Measurements from ENCODE around the gene FOXP1. TPM values are rescaled to one million over a fixed set of nuclear protein-coding genes. Genes with fewer than 3 reads are reported as not detected.
A peak's percentile ranks its signal among the peaks of the same experiment; 100 is the strongest.

FOXP1 gene
- total RNA-seq, 1 donor from 2014 or later, result 33.2 TPM

DNA sequence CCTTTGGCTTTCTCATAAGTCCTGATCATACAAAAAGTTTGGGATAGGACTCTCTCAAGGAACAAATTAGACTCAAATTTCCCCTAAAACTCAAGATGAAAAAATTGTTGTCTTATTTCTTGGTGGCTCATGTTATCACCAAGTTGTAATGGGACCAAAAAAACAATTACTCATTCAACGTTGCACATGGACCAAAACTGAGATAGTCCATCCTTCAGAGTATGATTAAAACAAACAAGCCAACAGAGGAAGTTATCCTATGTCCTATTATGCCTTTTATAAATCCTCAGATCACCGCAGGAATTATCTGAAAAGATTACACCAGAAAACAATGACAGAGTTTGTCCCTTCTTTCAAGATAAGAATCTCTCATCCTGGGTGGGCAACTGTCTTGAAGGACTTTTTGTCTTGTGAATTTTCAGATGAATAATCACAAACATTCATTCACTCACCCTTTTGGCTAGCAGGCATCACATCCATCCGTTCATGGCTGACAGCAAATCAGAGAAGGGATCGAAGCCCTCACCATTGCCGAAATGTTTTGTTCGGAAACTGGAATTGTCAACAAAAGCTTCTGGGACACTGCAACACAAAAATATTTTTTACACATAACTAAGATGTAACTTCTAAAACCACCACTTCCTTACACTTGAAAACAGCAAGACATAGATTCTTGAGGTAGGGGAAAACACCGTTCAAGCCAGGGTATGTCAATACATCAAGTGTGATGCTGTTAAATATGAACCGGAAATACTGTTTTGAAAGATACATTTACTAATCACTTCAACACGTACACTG, 90.4 kb downstream of the FOXP1 start:
- H3K27me3 ChIP-seq (ENCODE audit: control insufficient read depth, insufficient read depth, low read length), result no peaks in the 10 kb centered on the region
- FAIRE-seq, result no peak

DNA sequence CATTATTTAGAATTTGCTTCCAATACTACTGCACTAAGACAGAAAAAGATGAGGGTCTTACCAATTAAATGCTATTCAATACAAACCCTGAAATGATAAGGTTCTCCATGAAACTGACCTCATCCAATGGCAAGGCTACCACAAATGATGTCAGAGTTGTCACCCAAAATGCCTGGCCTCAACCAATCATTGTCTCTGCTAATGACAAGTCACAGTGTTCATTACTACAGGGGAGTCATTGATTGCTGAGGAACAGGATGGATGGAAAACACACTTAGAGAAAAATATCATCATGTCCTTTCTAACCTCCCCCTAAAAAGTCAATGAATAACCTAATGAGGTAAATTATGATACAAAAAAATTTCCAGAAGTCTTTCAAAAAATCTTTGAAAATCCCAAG, 91.0 kb downstream of the FOXP1 start:
- no peak for FAIRE-seq
- H3K27me3 ChIP-seq (ENCODE audit: control insufficient read depth, insufficient read depth, low read length), result no peaks in the 10 kb centered on the region
- TF ChIP-seq, protein P1, sequence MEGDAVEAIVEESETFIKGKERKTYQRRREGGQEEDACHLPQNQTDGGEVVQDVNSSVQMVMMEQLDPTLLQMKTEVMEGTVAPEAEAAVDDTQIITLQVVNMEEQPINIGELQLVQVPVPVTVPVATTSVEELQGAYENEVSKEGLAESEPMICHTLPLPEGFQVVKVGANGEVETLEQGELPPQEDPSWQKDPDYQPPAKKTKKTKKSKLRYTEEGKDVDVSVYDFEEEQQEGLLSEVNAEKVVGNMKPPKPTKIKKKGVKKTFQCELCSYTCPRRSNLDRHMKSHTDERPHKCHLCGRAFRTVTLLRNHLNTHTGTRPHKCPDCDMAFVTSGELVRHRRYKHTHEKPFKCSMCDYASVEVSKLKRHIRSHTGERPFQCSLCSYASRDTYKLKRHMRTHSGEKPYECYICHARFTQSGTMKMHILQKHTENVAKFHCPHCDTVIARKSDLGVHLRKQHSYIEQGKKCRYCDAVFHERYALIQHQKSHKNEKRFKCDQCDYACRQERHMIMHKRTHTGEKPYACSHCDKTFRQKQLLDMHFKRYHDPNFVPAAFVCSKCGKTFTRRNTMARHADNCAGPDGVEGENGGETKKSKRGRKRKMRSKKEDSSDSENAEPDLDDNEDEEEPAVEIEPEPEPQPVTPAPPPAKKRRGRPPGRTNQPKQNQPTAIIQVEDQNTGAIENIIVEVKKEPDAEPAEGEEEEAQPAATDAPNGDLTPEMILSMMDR (IDR thresholded peaks at IDR 0.05; ENCODE audit: insufficient read depth, low read length, severe bottlenecking), result no peak
- no peaks in the 10 kb centered on the region for H3K36me3 ChIP-seq (ENCODE audit: control insufficient read depth, insufficient read depth, low read length)
- no peak overlapping the region for H3K4me3 ChIP-seq (ENCODE audit: low read depth, low read length)
- DNase-seq (ENCODE audit: low read depth), result no peak

More for the DNA sequence above, 90.4 kb downstream of the FOXP1 start:
- H3K4me3 ChIP-seq (ENCODE audit: low read depth, low read length), result no peak overlapping the region
- H3K36me3 ChIP-seq (ENCODE audit: control insufficient read depth, insufficient read depth, low read length), result no peaks in the 10 kb centered on the region
- TF ChIP-seq, protein P1 (IDR thresholded peaks at IDR 0.05; ENCODE audit: insufficient read depth, low read length, severe bottlenecking), result no peak
- no peak for DNase-seq (ENCODE audit: low read depth)

DNA sequence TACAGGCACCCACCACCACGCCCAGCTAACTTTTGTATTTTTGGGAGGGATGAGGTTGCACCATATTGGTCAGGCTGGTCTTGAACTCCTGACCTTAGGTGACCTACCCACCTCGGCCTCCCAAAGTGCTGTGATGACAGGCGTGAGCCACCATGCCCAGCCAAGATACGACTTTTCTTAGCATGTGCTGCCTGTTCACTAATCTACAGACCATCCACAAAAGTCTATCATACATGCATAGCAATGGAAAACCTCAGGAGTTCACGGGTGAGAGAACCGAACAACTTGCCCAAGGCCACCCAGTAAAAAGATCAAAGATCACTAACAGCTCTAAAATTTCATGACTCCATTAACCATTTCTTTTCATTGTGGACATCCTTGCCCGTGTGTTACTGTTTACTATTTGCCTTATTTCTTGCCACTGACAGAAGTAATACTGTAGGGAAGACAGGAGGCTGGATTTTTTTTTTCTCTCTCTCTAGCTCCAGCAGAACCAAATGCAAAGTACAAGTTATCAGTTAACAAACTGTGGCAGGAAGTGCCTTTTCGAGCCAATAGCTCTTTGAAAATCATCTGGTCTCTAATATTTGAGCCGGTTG, 92.3 kb downstream of the FOXP1 start:
- Histone ChIP-seq H3K27me3 (ENCODE audit: control insufficient read depth, insufficient read depth, low read length) (no peaks in the 10 kb centered on the region), H3K4me3 (ENCODE audit: low read depth, low read length) (no peak overlapping the region), H3K36me3 (ENCODE audit: control insufficient read depth, insufficient read depth, low read length) (no peaks in the 10 kb centered on the region)
- TF ChIP-seq, protein P1 (IDR thresholded peaks at IDR 0.05; ENCODE audit: insufficient read depth, low read length, severe bottlenecking), result no peak
- DNase-seq (ENCODE audit: low read depth) (no peak), FAIRE-seq (no peak)

DNA sequence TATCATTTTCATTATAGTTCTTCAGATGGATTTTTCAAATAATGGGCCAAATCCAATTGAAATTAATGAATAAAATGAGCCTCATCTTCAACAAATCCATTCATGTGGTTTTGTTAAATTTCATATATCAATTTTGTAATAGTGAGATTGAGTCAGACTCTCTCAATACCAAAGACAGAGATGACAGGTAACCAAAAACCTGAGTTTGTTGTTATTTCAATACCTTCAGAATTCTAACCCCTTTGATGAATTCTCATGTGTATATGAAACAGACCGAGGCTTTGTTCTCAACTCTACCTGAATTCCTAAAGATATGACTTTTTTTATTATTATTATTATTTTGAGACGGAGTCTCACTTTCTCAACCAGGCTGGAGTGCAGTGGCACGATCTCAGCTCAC, 92.8 kb downstream of the FOXP1 start:
- no peak for DNase-seq (ENCODE audit: low read depth)
- TF ChIP-seq, protein P1 (IDR thresholded peaks at IDR 0.05; ENCODE audit: insufficient read depth, low read length, severe bottlenecking), result no peak
- Histone ChIP-seq H3K27me3 (ENCODE audit: control insufficient read depth, insufficient read depth, low read length) (no peaks in the 10 kb centered on the region), H3K36me3 (ENCODE audit: control insufficient read depth, insufficient read depth, low read length) (no peaks in the 10 kb centered on the region), H3K4me3 (ENCODE audit: low read depth, low read length) (no peak overlapping the region)
- FAIRE-seq, result no peak

DNA sequence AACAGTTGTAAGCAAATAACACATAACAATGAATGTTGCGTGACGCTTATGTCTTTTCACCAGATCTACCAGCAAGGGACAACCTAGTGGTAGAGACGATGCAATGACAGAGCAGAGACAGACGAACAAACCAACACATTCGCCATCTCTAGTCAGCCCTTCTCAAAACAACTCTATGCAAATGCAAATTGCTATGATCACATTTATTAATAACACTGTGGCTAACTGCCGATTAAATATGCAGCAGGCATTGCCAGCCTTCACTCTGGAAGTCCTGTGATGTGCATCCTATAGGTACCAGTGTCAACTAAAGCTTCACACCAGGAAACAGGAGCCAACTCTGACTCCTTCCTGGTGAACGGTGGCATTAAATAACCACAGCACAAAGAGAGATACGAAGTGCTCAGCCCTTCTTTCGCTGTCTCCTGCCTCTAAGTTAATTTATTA, 94.2 kb downstream of the FOXP1 start:
- DNase-seq (ENCODE audit: low read depth), result no peak
- Histone ChIP-seq H3K4me3 (ENCODE audit: low read depth, low read length) (no peak overlapping the region), H3K27me3 (ENCODE audit: control insufficient read depth, insufficient read depth, low read length) (no peaks in the 10 kb centered on the region), H3K36me3 (ENCODE audit: control insufficient read depth, insufficient read depth, low read length) (no peaks in the 10 kb centered on the region)
- peak; percentile 7 for FAIRE-seq
- TF ChIP-seq, protein P1 (IDR thresholded peaks at IDR 0.05; ENCODE audit: insufficient read depth, low read length, severe bottlenecking), result no peak

All from bronchial epithelial cell (primary cell).